Astrocyte (in vitro differentiated cells and primary cell): ENCODE results near the gene DSCAM.

Source experiments
- CTCF ChIP-seq: IDR thresholded peaks from 2 replicates; pipeline ENCODE4 v1.5.1; 2011; ENCODE audit warnings: low read depth, mild to moderate bottlenecking, inconsistent platforms, low read length, moderate library complexity; ENCODE audit not compliant: insufficient read depth
- EZH2 ChIP-seq: IDR thresholded peaks from 2 replicates; pipeline ENCODE4 v1.6.1; 2012; ENCODE audit warnings: mild to moderate bottlenecking, low read length, inconsistent platforms; ENCODE audit not compliant: insufficient read depth

- TF ChIP-seq CTCF (no peak), EZH2 (no peak)
Measured at GRCh38 chr21:40699366-40699765, 147.6 kb downstream of the DSCAM start.
